Spinal cord (tissue), 10 donors: ENCODE results near the gene POLDIP2. TPM values are rescaled to one million over a fixed set of nuclear protein-coding genes. Genes with fewer than 3 reads are reported as not detected.
A peak's percentile ranks its signal among the peaks of the same experiment; 100 is the strongest.

Experiments
- DNase-seq, 6 donors: peaks; one replicate each; pipeline versions ENCODE4 v3.0.0 to v3.0.0-alpha.2; 2013 to 2015; ENCODE audit warnings: low spot score in 6 of 6, low read depth in 4 of 6
- H3K27ac ChIP-seq: one replicate; pipeline ENCODE4 v1.5.1; 2013; ENCODE audit warnings: low read depth, low read length, control low read depth
- H3K27me3 ChIP-seq: one replicate; pipeline ENCODE4 v1.6.1; 2013; ENCODE audit warnings: low read length; ENCODE audit not compliant: control insufficient read depth, insufficient read depth
- H3K36me3 ChIP-seq: one replicate; pipeline ENCODE4 v1.6.1; 2013; ENCODE audit warnings: low read length; ENCODE audit not compliant: control insufficient read depth, insufficient read depth
- H3K4me1 ChIP-seq: one replicate; pipeline ENCODE4 v1.6.1; 2013; ENCODE audit warnings: low read length; ENCODE audit not compliant: control insufficient read depth, insufficient read depth
- H3K4me3 ChIP-seq: one replicate; pipeline ENCODE4 v1.5.1; 2013; ENCODE audit warnings: low read depth, low read length, control low read depth
- H3K9me3 ChIP-seq: one replicate; pipeline ENCODE4 v1.6.1; 2013; ENCODE audit warnings: low read length; ENCODE audit not compliant: control insufficient read depth, insufficient read depth
- WGBS: methylation state at CpG from one replicate; pipeline ENCODE4 v1.1.5; 2013; ENCODE audit warnings: missing lambda C conversion rate; ENCODE audit not compliant: insufficient coverage; 5-methylcytosine and 5-hydroxymethylcytosine counted together
- polyA plus RNA-seq, 2 donors: library from polyadenylated mRNA; unstranded; fragments of 120-200 nt; gene quantifications; one replicate each; pipeline ENCODE4 v1.2.1, GENCODE V29; 2013; ENCODE audit not compliant: insufficient read length in 2 of 2
- total RNA-seq, 2 donors: library from RNA; depleted of rRNA in 1 of 2; stranded (reverse); fragments of 120-200 nt in 1 of 2; fragments of >200 nt in 1 of 2; gene quantifications; one replicate each; pipeline versions ENCODE4 v1.2.3 to v1.2.4, GENCODE V29; 2013 to 2014
- donor health status: healthy.

The POLDIP2 gene
- total and polyA plus RNA-seq, 4 donors: 40.3 to 89.1 (median 85.8) TPM

GRCh38 chr17:28391401-28391800 lies 34.1 kb upstream of the POLDIP2 start:
- Histone ChIP-seq H3K27ac (no peak overlapping the region), H3K4me3 (no peak overlapping the region), H3K9me3 (no peaks in the 10 kb centered on the region), H3K27me3 (no peaks in the 10 kb centered on the region), H3K4me1 (no peaks in the 10 kb centered on the region), H3K36me3 (peaks cover 74% of the 10 kb centered on the region)
- WGBS: 66% methylated on average over 2 of the region's 2 CpGs
- DNase-seq: no peak

GRCh38 chr17:28390984-28391383 lies 33.7 kb upstream of the POLDIP2 start:
- H3K27me3 ChIP-seq: no peaks in the 10 kb centered on the region
- H3K4me1 ChIP-seq: no peaks in the 10 kb centered on the region
- WGBS: no CpG with 5 or more reads among the region's 1 CpG
- no peak overlapping the region for H3K27ac ChIP-seq
- H3K36me3 ChIP-seq: peaks cover 70% of the 10 kb centered on the region
- DNase-seq: no peak
- no peak overlapping the region for H3K4me3 ChIP-seq
- H3K9me3 ChIP-seq: no peaks in the 10 kb centered on the region

- Histone ChIP-seq H3K36me3 (peaks cover 66% of the 10 kb centered on the region), H3K4me1 (no peaks in the 10 kb centered on the region), H3K9me3 (no peaks in the 10 kb centered on the region), H3K27me3 (no peaks in the 10 kb centered on the region), H3K27ac (no peak overlapping the region), H3K4me3 (no peak overlapping the region)
- WGBS: no CpG with 5 or more reads among the region's 2 CpGs
- DNase-seq: no peak
These were observed 33.2 kb upstream of the POLDIP2 start for GRCh38 chr17:28390563-28390962.

GRCh38 chr17:28390141-28390540 lies 32.8 kb upstream of the POLDIP2 start:
- no peaks in the 10 kb centered on the region for H3K27me3 ChIP-seq
- DNase-seq: no peak
- peaks cover 66% of the 10 kb centered on the region for H3K36me3 ChIP-seq
- no peaks in the 10 kb centered on the region for H3K9me3 ChIP-seq
- H3K4me3 ChIP-seq: no peak overlapping the region
- H3K27ac ChIP-seq: no peak overlapping the region
- WGBS: no CpG with 5 or more reads among the region's 1 CpG
- H3K4me1 ChIP-seq: no peaks in the 10 kb centered on the region

- no peaks in the 10 kb centered on the region for H3K27me3 ChIP-seq
- no peak overlapping the region for H3K27ac ChIP-seq
- no peak overlapping the region for H3K4me3 ChIP-seq
- WGBS: 94% methylated on average over 8 of the region's 11 CpGs
- H3K9me3 ChIP-seq: no peaks in the 10 kb centered on the region
- DNase-seq: no peak
- H3K4me1 ChIP-seq: peaks cover 11% of the 10 kb centered on the region
- H3K36me3 ChIP-seq: peaks cover 70% of the 10 kb centered on the region
These were observed 30.8 kb upstream of the POLDIP2 start for GRCh38 chr17:28388106-28388505.

GRCh38 chr17:28386391-28386790 lies 29.1 kb upstream of the POLDIP2 start:
- Histone ChIP-seq H3K4me1 (peaks cover 16% of the 10 kb centered on the region), H3K36me3 (peaks cover 59% of the 10 kb centered on the region), H3K27ac (no peak overlapping the region), H3K9me3 (no peaks in the 10 kb centered on the region), H3K27me3 (no peaks in the 10 kb centered on the region), H3K4me3 (no peak overlapping the region)
- peak in 1 of 6 donors; percentile 65 for DNase-seq

GRCh38 chr17:28385406-28385805 lies 28.1 kb upstream of the POLDIP2 start:
- H3K9me3 ChIP-seq: no peaks in the 10 kb centered on the region
- 92% methylated on average over 2 of the region's 8 CpGs for WGBS
- no peak for DNase-seq
- peaks cover 54% of the 10 kb centered on the region for H3K36me3 ChIP-seq
- peaks cover 23% of the 10 kb centered on the region for H3K4me1 ChIP-seq
- no peaks in the 10 kb centered on the region for H3K27me3 ChIP-seq
- H3K4me3 ChIP-seq: no peak overlapping the region
- no peak overlapping the region for H3K27ac ChIP-seq

GRCh38 chr17:28385037-28385400 lies 27.7 kb upstream of the POLDIP2 start:
- H3K27me3 ChIP-seq: no peaks in the 10 kb centered on the region
- no peak for DNase-seq
- no peaks in the 10 kb centered on the region for H3K9me3 ChIP-seq
- H3K4me3 ChIP-seq: peak overlapping the region; percentile 20
- peaks cover 54% of the 10 kb centered on the region for H3K36me3 ChIP-seq
- WGBS: 49% methylated on average over 29 of the region's 29 CpGs
- H3K27ac ChIP-seq: no peak overlapping the region
- H3K4me1 ChIP-seq: peaks cover 23% of the 10 kb centered on the region

GRCh38 chr17:28384281-28385036 lies 27.1 kb upstream of the POLDIP2 start:
- Histone ChIP-seq H3K27ac (no peak overlapping the region), H3K4me3 (peak overlapping the region; percentile 20), H3K4me1 (peaks cover 23% of the 10 kb centered on the region), H3K9me3 (no peaks in the 10 kb centered on the region), H3K36me3 (peaks cover 49% of the 10 kb centered on the region), H3K27me3 (no peaks in the 10 kb centered on the region)
- WGBS: 37% methylated on average over 56 of the region's 56 CpGs
- no peak for DNase-seq

- WGBS: 10% methylated on average over 72 of the region's 72 CpGs
- no peak overlapping the region for H3K27ac ChIP-seq
- peak in 2 of 6 donors; percentile 63 to 81 for DNase-seq
- H3K36me3 ChIP-seq: peaks cover 29% of the 10 kb centered on the region
- H3K9me3 ChIP-seq: no peaks in the 10 kb centered on the region
- no peak overlapping the region for H3K4me3 ChIP-seq
- no peaks in the 10 kb centered on the region for H3K27me3 ChIP-seq
- H3K4me1 ChIP-seq: peaks cover 23% of the 10 kb centered on the region
These were observed 24.0 kb upstream of the POLDIP2 start for GRCh38 chr17:28381141-28381825.
